T-helper 9 cell (primary cell): ENCODE results near the gene PRR3.
"Not testable (repeated sequence)": the region's sequence is repeated elsewhere in the genome, so short reads cannot be mapped to it uniquely, and the experiment has no call there.

ENCODE experiments used
- DNase-seq: peaks from one replicate; pipeline ENCODE4 v3.0.0-alpha.2; 2020
- total RNA-seq, 2 donors: gene quantifications; one replicate each; lab custom pipeline; 2026; lab: John Stamatoyannopoulos, UW

PRR3 gene
- 12.8 reads per million in 2 donors for total RNA-seq

- DNase-seq, result peak; percentile 79
Observed at GRCh38 chr6:30556906-30557682, at the start of gene PRR3. TSS of gene PRR3 (plus strand) at chr6:30557295. CDS start at chr6:30557345, 50 bp downstream.

GRCh38 chr6:30507849-30508827 is 49.0 kb upstream of the PRR3 start:
- no peak for DNase-seq

GRCh38 chr6:30508890-30509736 is 48.0 kb upstream of the PRR3 start:
- DNase-seq, result no peak

GRCh38 chr6:30510419-30511168 is 46.5 kb upstream of the PRR3 start:
- no peak for DNase-seq

GRCh38 chr6:30511169-30511546 is 45.9 kb upstream of the PRR3 start:
- DNase-seq, result no peak

GRCh38 chr6:30513451-30513850 is 43.6 kb upstream of the PRR3 start:
- DNase-seq, result no peak

- no peak for DNase-seq
Observed at GRCh38 chr6:30515106-30515505, 42.0 kb upstream of the PRR3 start.

- DNase-seq, result peak; percentile 80
Observed at GRCh38 chr6:30515944-30516753, 40.9 kb upstream of the PRR3 start.

GRCh38 chr6:30516754-30517076 is 40.4 kb upstream of the PRR3 start:
- DNase-seq, result not testable (repeated sequence)

- DNase-seq, result not testable (repeated sequence)
Observed at GRCh38 chr6:30517767-30518504, 39.2 kb upstream of the PRR3 start.

- DNase-seq, result not testable (repeated sequence)
Observed at GRCh38 chr6:30518505-30519145, 38.5 kb upstream of the PRR3 start.

- no peak for DNase-seq
Observed at GRCh38 chr6:30520522-30520921, 36.6 kb upstream of the PRR3 start.

GRCh38 chr6:30521082-30521481 is 36.0 kb upstream of the PRR3 start:
- DNase-seq, result not testable (repeated sequence)

GRCh38 chr6:30521952-30522351 is 35.1 kb upstream of the PRR3 start:
- DNase-seq, result not testable (repeated sequence)

GRCh38 chr6:30526444-30526843 is 30.7 kb upstream of the PRR3 start:
- DNase-seq, result not testable (repeated sequence)

GRCh38 chr6:30529349-30529875 is 27.7 kb upstream of the PRR3 start:
- DNase-seq, result not testable (repeated sequence)

GRCh38 chr6:30530014-30530413 is 27.1 kb upstream of the PRR3 start:
- DNase-seq, result no peak

GRCh38 chr6:30533460-30534294 is 23.4 kb upstream of the PRR3 start:
- DNase-seq, result no peak

- DNase-seq, result no peak
Observed at GRCh38 chr6:30537931-30538330, 19.2 kb upstream of the PRR3 start.
